RCC 7860 (cell line): ENCODE data around the gene KRT10.
"Not testable (repeated sequence)": the region's sequence is repeated elsewhere in the genome, so short reads cannot be mapped to it uniquely, and the experiment has no call there.

ENCODE experiments used
- DNase-seq: peaks from one replicate; pipeline ENCODE4 v3.0.0-alpha.2; 2015; ENCODE audit warnings: low spot score
- FAIRE-seq: peaks from 2 replicates; lab custom pipeline; 2012; peaks lifted over from hg19 to GRCh38; lab: Jason Lieb, UNC

KRT10 gene

DNA sequence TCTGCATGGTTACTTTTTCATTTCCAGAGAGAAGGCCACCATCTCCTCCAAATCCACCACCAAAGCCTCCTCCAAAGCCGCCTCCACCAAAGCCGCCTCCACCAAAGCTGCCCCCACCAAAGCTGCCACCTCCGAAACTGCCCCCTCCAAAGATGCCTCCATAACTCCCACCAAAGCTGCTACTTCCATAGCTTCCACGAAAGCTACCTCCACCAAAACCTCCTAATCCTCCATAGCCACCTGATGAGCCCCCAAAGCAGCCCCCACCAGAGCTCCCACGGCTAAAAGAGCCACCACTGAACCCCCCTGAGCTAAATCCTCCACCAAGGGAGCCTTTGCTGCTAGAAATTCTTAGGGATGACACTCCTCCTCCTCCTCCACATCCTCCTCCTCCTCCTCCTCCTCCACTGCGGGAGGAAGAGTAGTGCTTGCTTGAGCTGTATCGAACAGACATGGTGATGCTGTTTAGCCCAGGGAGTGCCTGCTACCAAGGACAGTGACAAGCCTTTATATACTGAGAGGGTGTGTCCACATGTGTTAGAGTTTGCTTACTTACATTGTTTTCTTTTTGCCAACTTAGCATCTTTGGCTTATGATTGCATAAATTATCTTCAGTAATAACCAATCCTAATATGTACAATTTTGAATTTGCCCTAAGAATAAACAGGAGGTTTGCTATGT is at the start of gene KRT10:
TSS of gene KRT10 (minus strand) at position 483 of the 681 bp plus-strand sequence. CDS start at position 454, 29 bp downstream.
- FAIRE-seq (no peak), DNase-seq (no peak)

DNA sequence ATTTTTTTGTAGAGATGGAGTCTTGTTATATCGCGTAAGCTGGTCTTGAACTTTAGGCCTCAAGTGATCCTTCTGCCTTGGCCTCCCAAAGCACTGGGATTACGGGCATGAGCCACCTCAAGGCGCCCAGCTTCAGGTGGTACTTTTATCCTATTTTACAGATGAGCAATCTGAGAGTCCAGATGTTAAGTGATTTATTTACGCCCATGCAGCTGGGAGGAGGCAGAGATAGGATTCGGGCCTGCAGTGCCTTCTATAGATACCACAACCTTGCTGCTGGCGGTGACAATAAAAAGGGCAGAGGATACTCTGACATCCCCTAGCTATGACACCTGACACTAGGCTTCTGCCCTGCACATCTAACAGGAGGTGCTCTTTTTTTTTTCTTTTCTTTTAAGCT is 48.9 kb upstream of the KRT10 start:
- FAIRE-seq (no peak), DNase-seq (no peak)

DNA sequence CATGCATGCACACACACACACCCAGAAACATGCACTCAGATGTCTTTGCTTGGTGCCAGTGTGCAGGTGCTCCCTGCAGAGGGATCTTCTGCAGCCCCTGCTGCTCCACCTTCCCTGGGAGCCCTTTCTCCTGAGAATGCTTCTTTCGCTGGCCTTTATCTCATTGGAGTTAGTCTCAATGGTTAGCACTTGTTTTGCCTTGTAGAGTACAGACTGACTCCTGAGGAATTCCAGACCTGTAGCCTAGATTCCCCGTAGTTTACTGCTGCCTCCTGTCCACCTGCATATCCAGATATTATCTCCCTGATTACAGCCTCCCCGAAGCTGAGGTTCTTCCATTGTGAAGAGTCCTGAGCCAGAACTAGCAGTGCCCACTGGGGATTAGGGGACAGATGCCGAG is 47.7 kb upstream of the KRT10 start:
- FAIRE-seq: no peak

DNA sequence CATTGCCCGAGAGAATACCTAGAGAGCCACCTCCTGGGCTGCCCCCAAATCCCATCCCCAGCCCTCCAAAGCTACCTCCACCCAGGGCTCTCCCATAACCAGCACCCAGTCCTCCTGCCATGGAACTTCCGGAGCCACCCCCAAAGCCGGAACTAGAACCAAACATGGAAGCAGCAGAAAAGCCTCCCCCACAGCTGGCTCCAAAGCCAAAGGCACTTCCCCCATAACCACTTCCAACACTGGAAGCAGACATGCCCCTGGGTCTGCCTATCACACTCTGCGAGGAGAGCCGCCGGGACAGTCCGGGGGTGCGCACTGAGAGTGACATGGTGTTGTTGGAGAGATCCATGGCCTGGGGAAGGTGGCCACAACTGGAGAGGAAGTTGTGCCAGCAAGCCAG is 44.4 kb upstream of the KRT10 start, which contains the start of gene KRT12:
TSS of gene KRT12 (minus strand) at position 386 of the 400 bp plus-strand sequence. CDS start at position 349, 37 bp downstream.
- FAIRE-seq (no peak), DNase-seq (no peak)

More for the DNA sequence above, 47.7 kb upstream of the KRT10 start:
- DNase-seq: no peak

DNA sequence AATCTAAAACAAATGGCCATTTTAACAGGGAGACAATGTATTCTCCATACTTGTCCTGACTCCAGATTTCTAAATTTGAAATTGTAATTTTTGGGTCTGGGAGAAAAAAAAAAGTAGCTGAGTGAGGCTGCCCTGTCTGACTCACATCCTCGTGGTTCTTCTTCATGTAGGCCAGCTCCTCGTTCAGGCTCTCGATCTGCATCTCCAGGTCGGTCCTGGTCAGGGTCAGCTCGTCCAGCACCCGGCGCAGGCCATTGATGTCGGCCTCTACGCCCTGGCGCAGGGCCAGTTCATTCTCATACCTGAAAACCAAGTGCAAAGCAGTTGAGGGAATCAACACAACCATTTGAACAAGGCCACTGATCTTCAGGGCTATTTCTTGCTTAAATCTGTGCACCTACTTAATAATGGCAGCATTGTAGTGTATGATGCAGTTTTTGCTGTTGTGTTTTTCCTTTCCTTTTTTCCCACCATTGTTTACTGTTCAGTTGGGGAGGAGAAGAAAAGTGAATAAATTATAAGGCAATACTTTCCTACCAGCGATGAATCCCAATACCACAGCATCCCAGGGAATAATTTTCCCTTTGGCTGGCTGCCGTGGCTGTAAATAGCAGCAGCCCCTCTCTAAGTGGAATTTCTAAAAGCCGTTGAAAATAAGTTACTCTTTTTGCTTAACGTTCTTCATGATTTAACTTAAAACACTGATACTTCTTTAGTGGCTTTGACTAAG is 42.4 kb upstream of the KRT10 start:
- DNase-seq (no peak), FAIRE-seq (no peak)

DNA sequence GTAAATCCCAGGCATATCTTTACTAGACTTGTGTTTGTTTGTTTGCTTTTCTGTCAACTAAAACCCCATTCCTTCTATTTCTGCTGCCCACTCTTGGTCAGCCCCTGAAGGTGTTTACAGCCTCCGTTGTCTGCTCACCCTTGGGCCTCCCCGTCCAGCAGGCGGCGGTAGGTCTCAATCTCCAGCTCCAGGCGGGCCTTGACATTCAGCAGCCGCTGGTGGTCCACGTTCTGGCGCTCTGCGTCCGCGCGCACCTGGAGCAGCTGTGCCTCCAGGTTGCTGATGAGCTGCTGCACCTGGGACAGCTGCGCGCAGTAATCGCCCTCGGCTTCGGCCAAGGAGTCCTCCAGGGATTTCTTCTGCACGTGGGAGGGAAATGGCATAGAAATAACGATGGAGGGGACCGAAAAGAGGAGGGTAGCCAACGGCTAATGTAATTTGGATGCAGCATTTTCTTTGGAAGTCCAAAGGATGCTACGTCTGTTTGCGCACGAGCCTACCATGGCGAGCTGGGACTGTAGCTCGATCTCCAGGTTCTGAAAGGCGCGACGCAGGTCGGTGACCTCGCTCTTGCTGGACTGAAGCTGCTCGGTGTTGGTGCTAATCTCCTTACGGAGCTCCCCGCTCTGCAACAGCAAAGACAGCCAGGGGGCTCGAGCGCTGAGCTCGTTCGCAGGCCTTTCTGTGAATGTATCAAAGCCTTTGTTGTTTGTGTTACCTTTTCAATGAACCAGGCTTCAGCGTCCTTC is 40.7 kb upstream of the KRT10 start:
- no peak for DNase-seq
- no peak for FAIRE-seq

- FAIRE-seq (no peak), DNase-seq (no peak)
Measured at GRCh38 chr17:40859536-40859935, 37.1 kb upstream of the KRT10 start.

- DNase-seq, FAIRE-seq: not testable (repeated sequence)
Measured at GRCh38 chr17:40858667-40859066, 36.3 kb upstream of the KRT10 start.

GRCh38 chr17:40857535-40857934 is 35.1 kb upstream of the KRT10 start:
- FAIRE-seq (no peak), DNase-seq (no peak)

- FAIRE-seq (peak; percentile 95), DNase-seq (peak; percentile 65)
Measured at GRCh38 chr17:40854175-40854814, 31.9 kb upstream of the KRT10 start.

DNA sequence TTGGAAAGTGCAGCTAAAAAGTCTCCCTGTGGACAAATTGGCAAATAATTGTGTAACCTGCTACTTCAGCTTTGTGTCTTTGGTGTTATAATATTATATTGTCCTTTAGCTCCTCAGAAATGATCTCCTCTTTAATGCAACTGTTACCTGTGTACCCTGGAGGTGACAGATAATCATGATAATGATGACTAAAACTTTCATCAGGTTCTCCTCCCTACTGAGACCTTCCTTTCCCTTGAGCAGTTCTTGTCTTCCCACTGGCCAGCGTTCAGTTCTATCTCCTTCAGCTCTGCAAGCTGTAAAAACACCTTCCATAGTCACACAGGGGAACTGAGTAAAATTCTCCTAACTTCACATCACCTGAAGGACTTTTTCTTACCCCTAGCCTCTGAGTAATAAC is 29.9 kb upstream of the KRT10 start:
- no peak for FAIRE-seq
- DNase-seq: no peak

- no peak for DNase-seq
- no peak for FAIRE-seq
Measured at GRCh38 chr17:40850293-40850972, 28.0 kb upstream of the KRT10 start.

DNA sequence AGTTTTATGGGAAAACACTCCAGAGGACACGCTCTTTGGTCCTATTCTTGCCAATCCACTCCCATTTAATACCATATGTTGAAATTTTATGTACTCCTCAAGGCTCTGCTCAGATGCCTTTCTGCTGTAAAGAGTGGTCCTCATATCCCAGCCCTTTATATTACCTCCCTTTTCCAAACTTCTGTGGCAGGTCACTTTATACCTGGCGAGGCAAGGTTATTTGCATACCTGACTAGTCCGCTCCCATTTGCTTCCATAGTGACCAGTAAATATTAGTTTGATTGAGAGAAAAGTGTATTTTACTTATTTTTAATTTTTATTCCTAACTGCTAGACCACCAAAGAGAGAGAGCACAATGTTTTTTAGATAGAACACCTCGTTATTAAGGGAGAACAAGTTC is 27.3 kb upstream of the KRT10 start:
- DNase-seq (no peak), FAIRE-seq (no peak)

DNA sequence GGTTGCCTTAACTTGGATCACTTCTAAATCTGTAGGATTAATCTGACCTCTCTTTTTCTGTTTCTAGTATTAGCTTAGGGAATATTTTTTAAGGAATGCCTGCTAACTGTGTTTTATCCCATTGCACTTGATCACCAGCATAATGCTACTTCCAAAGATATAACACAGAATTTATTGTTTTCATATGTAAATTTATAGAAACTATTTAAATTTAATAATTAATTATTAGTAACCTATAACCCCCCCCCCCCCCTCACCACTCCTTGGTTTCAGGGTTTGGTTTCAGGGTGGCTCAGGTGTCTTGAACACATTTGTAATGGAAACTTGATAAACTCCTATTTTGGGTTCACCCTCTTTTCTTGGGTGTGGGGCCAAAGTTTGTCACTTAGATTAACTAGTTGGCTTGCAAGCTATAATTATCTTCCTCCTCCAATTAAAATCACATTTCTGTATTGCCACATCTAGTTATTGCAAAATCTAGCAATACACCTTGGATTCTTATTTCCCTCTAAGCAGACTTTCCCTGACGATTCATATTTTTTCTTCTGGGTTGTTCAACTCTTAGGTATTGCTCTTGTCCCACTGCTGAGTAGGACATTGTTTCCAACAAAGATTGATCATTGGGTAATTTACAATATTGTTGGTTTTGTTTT is 26.3 kb upstream of the KRT10 start:
- FAIRE-seq: no peak
- no peak for DNase-seq

DNA sequence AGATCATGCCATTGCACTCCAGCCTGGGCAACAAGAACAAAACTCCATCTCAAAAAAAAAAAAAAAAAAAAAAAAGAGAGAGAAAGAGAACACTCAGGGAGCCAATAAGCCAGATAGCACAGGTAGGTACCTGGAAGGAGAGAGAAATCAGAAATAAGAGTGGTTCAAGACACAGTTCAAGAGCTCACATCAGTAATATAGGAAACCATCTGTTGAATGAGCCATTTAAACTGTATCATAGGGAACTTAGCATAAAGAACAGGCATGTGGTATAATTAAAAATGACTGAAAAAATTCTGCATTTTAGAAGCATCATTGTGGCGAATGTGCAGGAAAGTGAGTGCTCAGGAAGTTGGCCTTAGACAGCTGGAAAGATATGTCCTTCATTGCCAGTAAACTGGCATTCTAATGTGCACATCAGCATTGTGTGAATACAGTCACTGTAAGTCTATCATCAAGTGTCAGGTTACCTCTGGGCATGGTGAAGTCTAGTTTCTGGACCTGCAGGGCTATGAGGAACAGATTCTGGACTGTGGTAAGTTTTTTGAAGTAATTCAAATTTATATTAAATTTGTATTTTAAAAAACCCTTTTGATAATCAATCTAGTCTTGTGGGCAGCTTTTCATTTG is 24.2 kb upstream of the KRT10 start:
- no peak for DNase-seq
- FAIRE-seq: no peak

DNA sequence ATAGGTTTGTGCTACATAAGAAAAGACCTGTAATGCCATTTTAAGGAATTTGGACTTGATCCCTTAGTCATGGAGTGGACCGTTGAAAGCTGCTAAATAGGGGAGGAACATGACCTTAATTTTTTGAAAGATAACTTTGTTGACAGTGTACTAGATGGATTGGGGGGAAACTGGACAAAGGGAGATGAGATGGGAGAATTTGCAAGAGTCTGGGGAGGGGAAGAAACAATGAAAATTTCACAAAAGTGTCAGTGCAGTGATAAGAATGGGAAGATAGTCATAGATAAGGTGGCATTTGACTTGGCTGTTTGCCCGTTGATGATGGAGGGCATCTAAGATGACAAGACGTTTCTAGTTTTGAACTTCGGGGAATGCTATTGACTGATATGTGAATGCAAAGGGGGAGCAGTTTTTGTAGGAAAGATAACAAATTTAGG is 22.3 kb upstream of the KRT10 start:
- FAIRE-seq (no peak), DNase-seq (no peak)

DNA sequence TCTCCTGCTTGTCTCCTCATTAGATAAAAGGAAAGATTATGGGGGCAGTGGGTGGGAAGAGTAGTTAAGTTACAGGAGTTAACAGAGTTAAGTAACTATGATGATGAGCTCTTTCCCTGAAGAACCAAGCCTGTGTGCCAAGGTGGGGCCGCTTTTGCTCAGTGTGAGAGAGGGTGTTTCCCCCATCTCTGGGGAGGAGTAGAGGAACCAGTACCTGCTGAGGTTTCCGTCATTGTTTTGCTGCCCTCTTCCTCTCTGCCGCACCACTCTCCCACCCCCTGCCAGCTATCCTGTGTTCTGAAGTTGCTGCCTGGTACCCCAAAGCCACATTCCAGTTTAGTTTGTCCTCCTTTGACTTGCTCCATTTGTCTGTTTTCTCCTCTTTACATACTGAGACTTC is 20.8 kb upstream of the KRT10 start:
- no peak for FAIRE-seq
- DNase-seq: no peak

- DNase-seq: no peak
Measured at GRCh38 chr17:40841246-40841645, 18.8 kb upstream of the KRT10 start.

GRCh38 chr17:40839194-40839593 is 16.8 kb upstream of the KRT10 start:
- DNase-seq (no peak), FAIRE-seq (no peak)

More at GRCh38 chr17:40841246-40841645, 18.8 kb upstream of the KRT10 start:
- FAIRE-seq: no peak
